Measurements from ENCODE around the gene CYP2R1.
A peak's percentile ranks its signal among the peaks of the same experiment; 100 is the strongest.

The CYP2R1 gene

GRCh38 chr11:14906578-14906977, 14.5 kb upstream of the CYP2R1 start:
- POLR2A ChIA-PET, result no interaction called here
- CTCF ChIA-PET, result interaction anchor here (0.8 to 7.9 kb wide), 19 partner anchors 8 to 301 kb away, joined by 3 to 159 read pairs (median 11); partner anchors contain the start of genes CALCB and CYP2R1

GRCh38 chr11:14905104-14906033, 13.3 kb upstream of the CYP2R1 start:
- POLR2A ChIA-PET, result no interaction called here
- CTCF ChIA-PET, result interaction anchor here (0.5 to 7.9 kb wide), 10 partner anchors 9 to 847 kb away, joined by 3 to 159 read pairs (median 48); partner anchors contain the start of genes CALCB and CYP2R1
- DNase-seq (ENCODE audit: low read depth, low spot score), result no peak
- H3K4me3 ChIP-seq (ENCODE audit: low read depth, low read length), result peak overlapping the region; percentile 55
- TF ChIP-seq, protein P1, sequence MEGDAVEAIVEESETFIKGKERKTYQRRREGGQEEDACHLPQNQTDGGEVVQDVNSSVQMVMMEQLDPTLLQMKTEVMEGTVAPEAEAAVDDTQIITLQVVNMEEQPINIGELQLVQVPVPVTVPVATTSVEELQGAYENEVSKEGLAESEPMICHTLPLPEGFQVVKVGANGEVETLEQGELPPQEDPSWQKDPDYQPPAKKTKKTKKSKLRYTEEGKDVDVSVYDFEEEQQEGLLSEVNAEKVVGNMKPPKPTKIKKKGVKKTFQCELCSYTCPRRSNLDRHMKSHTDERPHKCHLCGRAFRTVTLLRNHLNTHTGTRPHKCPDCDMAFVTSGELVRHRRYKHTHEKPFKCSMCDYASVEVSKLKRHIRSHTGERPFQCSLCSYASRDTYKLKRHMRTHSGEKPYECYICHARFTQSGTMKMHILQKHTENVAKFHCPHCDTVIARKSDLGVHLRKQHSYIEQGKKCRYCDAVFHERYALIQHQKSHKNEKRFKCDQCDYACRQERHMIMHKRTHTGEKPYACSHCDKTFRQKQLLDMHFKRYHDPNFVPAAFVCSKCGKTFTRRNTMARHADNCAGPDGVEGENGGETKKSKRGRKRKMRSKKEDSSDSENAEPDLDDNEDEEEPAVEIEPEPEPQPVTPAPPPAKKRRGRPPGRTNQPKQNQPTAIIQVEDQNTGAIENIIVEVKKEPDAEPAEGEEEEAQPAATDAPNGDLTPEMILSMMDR (IDR thresholded peaks at IDR 0.05; ENCODE audit: insufficient read depth, low read length, missing control alignments), result peak; percentile 36

More at GRCh38 chr11:14906578-14906977, 14.5 kb upstream of the CYP2R1 start:
- TF ChIP-seq, protein P1 (IDR thresholded peaks at IDR 0.05; ENCODE audit: insufficient read depth, low read length, missing control alignments), result no peak
- DNase-seq (ENCODE audit: low read depth, low spot score), result no peak
- H3K4me3 ChIP-seq (ENCODE audit: low read depth, low read length), result no peak overlapping the region

DNA sequence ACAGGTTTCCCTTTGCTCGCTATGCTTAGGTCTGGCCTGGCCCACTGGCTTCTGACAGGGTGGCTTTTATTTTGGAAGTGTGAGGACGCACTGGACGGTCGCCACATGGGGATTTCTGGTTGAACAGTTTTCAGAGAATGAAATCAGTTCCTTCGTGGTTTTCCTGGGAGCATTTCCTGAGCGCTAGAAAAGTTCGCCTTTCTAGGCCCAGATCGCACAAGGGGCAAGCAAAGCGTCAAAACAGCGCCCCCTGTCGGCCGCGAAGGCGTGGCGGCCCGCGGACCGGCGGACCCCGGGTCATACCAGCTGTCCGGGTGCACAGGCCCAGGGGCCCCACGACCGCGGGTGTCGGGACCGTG, 12.7 kb upstream of the CYP2R1 start:
- peak overlapping the region; percentile 55 for H3K4me3 ChIP-seq (ENCODE audit: low read depth, low read length)
- POLR2A ChIA-PET, result no interaction called here
- TF ChIP-seq, protein P1 (IDR thresholded peaks at IDR 0.05; ENCODE audit: insufficient read depth, low read length, missing control alignments), result peak; percentile 91
- no peak for DNase-seq (ENCODE audit: low read depth, low spot score)
- CTCF ChIA-PET, result interaction anchor here (1.0 to 7.1 kb wide), 6 partner anchors 10 to 170 kb away, joined by 3 to 159 read pairs (median 49); partner anchors contain the start of genes CALCB and CYP2R1

GRCh38 chr11:14902650-14903350, 10.8 kb upstream of the CYP2R1 start:
- DNase-seq (ENCODE audit: low read depth, low spot score), result no peak
- POLR2A ChIA-PET, result no interaction called here
- CTCF ChIA-PET, result interaction anchor here (1.0 to 7.1 kb wide), 5 partner anchors 9 to 197 kb away, joined by 3 to 159 read pairs (median 5); partner anchors contain the start of gene CYP2R1

DNA sequence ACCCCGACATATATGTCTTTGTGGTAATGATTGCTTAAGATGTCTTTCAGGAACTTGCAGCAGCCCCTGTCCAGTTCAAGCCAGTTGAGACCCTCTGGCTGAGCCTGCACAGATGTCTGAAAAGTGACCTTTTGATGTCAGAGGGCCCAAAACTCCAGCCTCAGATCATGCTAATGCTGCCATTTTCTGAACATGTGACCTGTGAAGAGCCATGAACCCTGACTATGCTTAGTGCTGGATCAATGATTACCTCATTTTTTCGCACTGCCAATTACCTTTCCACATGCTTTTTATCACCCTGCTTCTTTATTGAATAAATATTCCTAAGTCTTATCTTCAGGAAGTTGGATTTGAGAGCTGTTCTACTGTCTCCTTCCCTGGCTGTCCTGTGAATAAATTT, 6.9 kb upstream of the CYP2R1 start:
- no peak overlapping the region for H3K4me3 ChIP-seq (ENCODE audit: low read depth, low read length)
- POLR2A ChIA-PET, result no interaction called here
- CTCF ChIA-PET, result interaction anchor here (1.0 to 2.0 kb wide), 2 partner anchors 9 to 176 kb away, joined by 3 to 18 read pairs; no protein-coding TSS in a partner anchor
- TF ChIP-seq, protein P1 (IDR thresholded peaks at IDR 0.05; ENCODE audit: insufficient read depth, low read length, missing control alignments), result no peak
- DNase-seq (ENCODE audit: low read depth, low spot score), result no peak

More at GRCh38 chr11:14902650-14903350, 10.8 kb upstream of the CYP2R1 start:
- H3K4me3 ChIP-seq (ENCODE audit: low read depth, low read length), result no peak overlapping the region
- TF ChIP-seq, protein P1 (IDR thresholded peaks at IDR 0.05; ENCODE audit: insufficient read depth, low read length, missing control alignments), result no peak
